IPS DF 4.7 (cell line): Measurements from ENCODE around the gene IGLON5.

Experiments used
- DNase-seq: peaks from one replicate; pipeline ENCODE4 v3.0.0-alpha.2; 2013; ENCODE audit warnings: low spot score; ENCODE audit errors: extremely low read depth

IGLON5 gene

GRCh38 chr19:51311351-51312257 is at the start of gene IGLON5:
Gene IGLON5, plus strand, starts transcription at chr19:51311644. Its CDS starts 204 bp downstream, at chr19:51311848.
- DNase-seq: no peak

GRCh38 chr19:51263808-51264207 is 47.6 kb upstream of the IGLON5 start:
- DNase-seq: no peak

- DNase-seq: no peak
Observed at GRCh38 chr19:51271067-51271466, 40.4 kb upstream of the IGLON5 start.

- no peak for DNase-seq
Observed at GRCh38 chr19:51272183-51272810, 39.1 kb upstream of the IGLON5 start.

GRCh38 chr19:51274049-51274770 is 37.2 kb upstream of the IGLON5 start:
- no peak for DNase-seq

- no peak for DNase-seq
Observed at GRCh38 chr19:51277112-51277511, 34.3 kb upstream of the IGLON5 start.

- DNase-seq: no peak
Observed at GRCh38 chr19:51282335-51282734, 29.1 kb upstream of the IGLON5 start.

- no peak for DNase-seq
Observed at GRCh38 chr19:51285682-51286081, 25.8 kb upstream of the IGLON5 start.

- no peak for DNase-seq
Observed at GRCh38 chr19:51289635-51290034, 21.8 kb upstream of the IGLON5 start.

- no peak for DNase-seq
Observed at GRCh38 chr19:51292971-51293370, 18.5 kb upstream of the IGLON5 start.

- DNase-seq: no peak
Observed at GRCh38 chr19:51293571-51294210, 17.8 kb upstream of the IGLON5 start.

GRCh38 chr19:51294211-51294976 is 17.1 kb upstream of the IGLON5 start:
- no peak for DNase-seq

- DNase-seq: no peak
Observed at GRCh38 chr19:51294977-51295375, 16.5 kb upstream of the IGLON5 start.

GRCh38 chr19:51295382-51296126 is 15.9 kb upstream of the IGLON5 start:
- no peak for DNase-seq

GRCh38 chr19:51296336-51297093 is 14.9 kb upstream of the IGLON5 start:
- no peak for DNase-seq

- DNase-seq: no peak
Observed at GRCh38 chr19:51297406-51297805, 14.0 kb upstream of the IGLON5 start.

GRCh38 chr19:51301266-51301665 is 10.2 kb upstream of the IGLON5 start:
- no peak for DNase-seq

- DNase-seq: no peak
Observed at GRCh38 chr19:51305479-51305878, 6.0 kb upstream of the IGLON5 start.

GRCh38 chr19:51316688-51317087 is 5.2 kb downstream of the IGLON5 start:
- DNase-seq: no peak
